Panc1 (cell line): ENCODE data around the gene CYP3A5.

ENCODE experiments used
- POLR2AphosphoS5 ChIP-seq: IDR thresholded peaks from 2 replicates; pipeline ENCODE4 v1.6.1; 2012; ENCODE audit warnings: mild to moderate bottlenecking, low read depth, low read length, moderate library complexity
- SIN3A ChIP-seq: IDR thresholded peaks from 2 replicates; pipeline ENCODE4 v1.6.1; 2012; ENCODE audit warnings: low read depth, mild to moderate bottlenecking, low read length, moderate library complexity, borderline replicate concordance; ENCODE audit not compliant: insufficient read depth
- TF ChIP-seq, protein P1 (sequence below), 2 experiments: IDR thresholded peaks; 2 replicates each; pipeline ENCODE4 v1.6.1; 2011 to 2012; ENCODE audit warnings: low read depth in 2 of 2, control low read depth in 1 of 2, low read length in 1 of 2, mild to moderate bottlenecking in 1 of 2, moderate library complexity in 1 of 2; ENCODE audit not compliant: insufficient read depth in 1 of 2
- TF ChIP-seq, protein P2 (sequence below): fragments of 450-650 bp; IDR thresholded peaks from 2 replicates; pipeline ENCODE4 v1.5.1; 2017; ENCODE audit warnings: mild to moderate bottlenecking

DNA sequence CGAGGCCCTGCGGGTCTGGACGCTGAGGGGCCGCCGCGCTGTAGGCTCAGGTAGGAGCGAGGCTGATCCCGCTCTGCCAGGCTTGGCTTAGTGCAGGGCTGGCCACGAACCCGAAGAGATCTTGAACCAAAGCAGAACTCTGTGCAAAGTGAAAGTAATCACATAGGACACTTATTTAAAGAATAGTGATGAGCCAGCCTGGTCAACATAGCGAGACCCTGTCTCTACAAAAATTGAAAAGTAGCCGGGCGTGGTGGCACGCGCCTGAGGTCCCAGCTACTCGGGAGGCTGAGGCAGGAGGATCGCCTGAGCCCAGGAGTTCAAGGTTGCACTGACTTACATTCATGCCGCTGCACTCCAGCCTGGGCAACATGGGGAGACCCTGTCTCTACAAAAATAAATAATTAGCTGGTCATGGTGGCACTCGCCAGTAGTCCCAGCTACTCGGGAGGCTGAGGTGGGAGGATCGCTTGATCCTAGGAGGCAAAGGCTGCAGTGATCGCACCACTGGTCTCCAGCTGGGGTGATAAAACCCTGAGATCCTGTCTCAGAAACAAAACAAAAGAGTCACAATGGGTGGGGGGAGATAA, 62.5 kb downstream of the CYP3A5 start:
- TF ChIP-seq, protein P1, sequence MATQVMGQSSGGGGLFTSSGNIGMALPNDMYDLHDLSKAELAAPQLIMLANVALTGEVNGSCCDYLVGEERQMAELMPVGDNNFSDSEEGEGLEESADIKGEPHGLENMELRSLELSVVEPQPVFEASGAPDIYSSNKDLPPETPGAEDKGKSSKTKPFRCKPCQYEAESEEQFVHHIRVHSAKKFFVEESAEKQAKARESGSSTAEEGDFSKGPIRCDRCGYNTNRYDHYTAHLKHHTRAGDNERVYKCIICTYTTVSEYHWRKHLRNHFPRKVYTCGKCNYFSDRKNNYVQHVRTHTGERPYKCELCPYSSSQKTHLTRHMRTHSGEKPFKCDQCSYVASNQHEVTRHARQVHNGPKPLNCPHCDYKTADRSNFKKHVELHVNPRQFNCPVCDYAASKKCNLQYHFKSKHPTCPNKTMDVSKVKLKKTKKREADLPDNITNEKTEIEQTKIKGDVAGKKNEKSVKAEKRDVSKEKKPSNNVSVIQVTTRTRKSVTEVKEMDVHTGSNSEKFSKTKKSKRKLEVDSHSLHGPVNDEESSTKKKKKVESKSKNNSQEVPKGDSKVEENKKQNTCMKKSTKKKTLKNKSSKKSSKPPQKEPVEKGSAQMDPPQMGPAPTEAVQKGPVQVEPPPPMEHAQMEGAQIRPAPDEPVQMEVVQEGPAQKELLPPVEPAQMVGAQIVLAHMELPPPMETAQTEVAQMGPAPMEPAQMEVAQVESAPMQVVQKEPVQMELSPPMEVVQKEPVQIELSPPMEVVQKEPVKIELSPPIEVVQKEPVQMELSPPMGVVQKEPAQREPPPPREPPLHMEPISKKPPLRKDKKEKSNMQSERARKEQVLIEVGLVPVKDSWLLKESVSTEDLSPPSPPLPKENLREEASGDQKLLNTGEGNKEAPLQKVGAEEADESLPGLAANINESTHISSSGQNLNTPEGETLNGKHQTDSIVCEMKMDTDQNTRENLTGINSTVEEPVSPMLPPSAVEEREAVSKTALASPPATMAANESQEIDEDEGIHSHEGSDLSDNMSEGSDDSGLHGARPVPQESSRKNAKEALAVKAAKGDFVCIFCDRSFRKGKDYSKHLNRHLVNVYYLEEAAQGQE (IDR thresholded peaks at IDR 0.05; ENCODE audit: insufficient read depth in 1 of 2, low read depth in 2 of 2, low read length in 1 of 2): no peak
- TF ChIP-seq, protein P2, sequence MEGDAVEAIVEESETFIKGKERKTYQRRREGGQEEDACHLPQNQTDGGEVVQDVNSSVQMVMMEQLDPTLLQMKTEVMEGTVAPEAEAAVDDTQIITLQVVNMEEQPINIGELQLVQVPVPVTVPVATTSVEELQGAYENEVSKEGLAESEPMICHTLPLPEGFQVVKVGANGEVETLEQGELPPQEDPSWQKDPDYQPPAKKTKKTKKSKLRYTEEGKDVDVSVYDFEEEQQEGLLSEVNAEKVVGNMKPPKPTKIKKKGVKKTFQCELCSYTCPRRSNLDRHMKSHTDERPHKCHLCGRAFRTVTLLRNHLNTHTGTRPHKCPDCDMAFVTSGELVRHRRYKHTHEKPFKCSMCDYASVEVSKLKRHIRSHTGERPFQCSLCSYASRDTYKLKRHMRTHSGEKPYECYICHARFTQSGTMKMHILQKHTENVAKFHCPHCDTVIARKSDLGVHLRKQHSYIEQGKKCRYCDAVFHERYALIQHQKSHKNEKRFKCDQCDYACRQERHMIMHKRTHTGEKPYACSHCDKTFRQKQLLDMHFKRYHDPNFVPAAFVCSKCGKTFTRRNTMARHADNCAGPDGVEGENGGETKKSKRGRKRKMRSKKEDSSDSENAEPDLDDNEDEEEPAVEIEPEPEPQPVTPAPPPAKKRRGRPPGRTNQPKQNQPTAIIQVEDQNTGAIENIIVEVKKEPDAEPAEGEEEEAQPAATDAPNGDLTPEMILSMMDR: no peak
- no peak for TF ChIP-seq POLR2AphosphoS5
- TF ChIP-seq SIN3A: no peak
